Measurements from ENCODE around the gene ATAD3A.

GRCh38 chr1:1477206-1477605 is 34.8 kb upstream of the ATAD3A start:
- TF ChIP-seq POLR2A (IDR thresholded peaks at IDR 0.05) = no peak
- no peak for TF ChIP-seq CTCF (IDR thresholded peaks at IDR 0.05)

Data from Peyer's patch (tissue), 4 donors.